Measurements from ENCODE around the gene KLF6. TPM values are rescaled to one million over a fixed set of nuclear protein-coding genes. Genes with fewer than 3 reads are reported as not detected.

Gene KLF6
- total and polyA plus RNA-seq, 2 donors (not counting 3 experiments of a cell fraction or from before 2014, with no cell fraction given), result 183 to 307 TPM

DNA sequence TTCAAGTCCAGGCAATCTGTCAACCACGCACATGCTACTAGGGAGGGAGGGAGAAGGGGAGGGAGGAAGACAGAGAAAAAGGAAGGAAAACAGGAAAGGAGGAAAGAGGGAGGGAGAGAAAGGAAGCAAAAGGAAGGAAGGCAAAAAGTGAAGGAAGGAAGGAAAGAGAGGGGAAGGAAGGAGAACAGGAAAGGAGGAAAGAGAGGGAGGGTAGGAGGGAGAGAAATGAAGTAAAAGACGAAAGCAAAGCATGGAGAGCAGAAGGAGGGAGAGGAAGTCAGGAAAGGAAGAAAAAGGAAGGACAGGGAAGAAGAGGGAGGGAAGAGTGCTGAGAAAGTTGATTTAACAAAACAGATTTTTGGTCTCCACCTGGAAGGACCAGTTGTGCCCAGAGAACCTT is 25.6 kb downstream of the KLF6 start:
- no peak for TF ChIP-seq JUN (IDR thresholded peaks at IDR 0.05; ENCODE audit: borderline replicate concordance, insufficient read depth, insufficient read length, low read depth)
- TF ChIP-seq GATA2 (IDR thresholded peaks at IDR 0.05; ENCODE audit: insufficient read depth, insufficient read length, low read depth, low read length), result no peak
- TF ChIP-seq EZH2 (IDR thresholded peaks at IDR 0.05; ENCODE audit: borderline replicate concordance, low read depth, low read length, severe bottlenecking), result no peak
- no peak for TF ChIP-seq POLR2A (IDR thresholded peaks at IDR 0.05; ENCODE audit: low read depth, low read length)
- no peak for TF ChIP-seq MYC (IDR thresholded peaks at IDR 0.05; ENCODE audit: low read depth, low read length)
- no peak for TF ChIP-seq CTCF (IDR thresholded peaks at IDR 0.05; ENCODE audit: extremely low read depth in 1 of 2, insufficient read depth in 1 of 2, low read depth in 1 of 2, low read length in 2 of 2)
- no peak for TF ChIP-seq MAX (IDR thresholded peaks at IDR 0.05; ENCODE audit: insufficient read depth, insufficient read length)
- TF ChIP-seq POLR2AphosphoS5 (IDR thresholded peaks at IDR 0.05; ENCODE audit: insufficient read depth, low read depth, low read length), result no peak
- TF ChIP-seq FOS (IDR thresholded peaks at IDR 0.05; ENCODE audit: borderline replicate concordance, insufficient read depth, low read length), result no peak
- H3K27me3 ChIP-seq (ENCODE audit: control insufficient read depth in 2 of 2, insufficient read depth in 2 of 2, low read length in 2 of 2), result no peaks in the 10 kb centered on the region
- H3K79me2 ChIP-seq (ENCODE audit: control insufficient read depth, insufficient read depth, low read length), result no peaks in the 10 kb centered on the region
- FAIRE-seq (no peak), DNase-seq (ENCODE audit: low read depth, low spot score) (no peak)
- no peak overlapping the region for H2AFZ ChIP-seq (ENCODE audit: low read depth, low read length)
- no peaks in the 10 kb centered on the region for H3K36me3 ChIP-seq (ENCODE audit: control insufficient read depth in 2 of 2, extremely low read depth in 1 of 2, insufficient read depth in 2 of 2, low read length in 2 of 2)
- no peak overlapping the region for H3K4me3 ChIP-seq (replicated peaks in 1 of 3; ENCODE audit: insufficient read depth in 1 of 3, low read depth in 1 of 3, low read length in 3 of 3)
- ChIA-PET CTCF (no interaction called here), POLR2A (no interaction called here)
- no peaks in the 10 kb centered on the region for H3K9me1 ChIP-seq (replicated peaks; ENCODE audit: control insufficient read depth, extremely low read depth, insufficient read depth, low read length)
- H3K4me2 ChIP-seq (ENCODE audit: insufficient read depth, low read length), result no peak overlapping the region
- H3K4me1 ChIP-seq (ENCODE audit: control insufficient read depth, extremely low read depth, insufficient read depth, low read length), result peaks cover 20% of the 10 kb centered on the region
- no peaks in the 10 kb centered on the region for H4K20me1 ChIP-seq (replicated peaks; ENCODE audit: control insufficient read depth, extremely low read depth, insufficient read depth, low read length)
- intact Hi-C loops (cut with micrococcal nuclease), result no loop called here
- no peak overlapping the region for H3K27ac ChIP-seq (ENCODE audit: insufficient read depth, low read depth, low read length)
- BruUV-seq (replicated peaks), result no TSS peak
- dilution Hi-C loops (cut with MboI; ENCODE audit: extremely low pct_ligation_motif_present, low sequenced_read_pairs), result no loop called here
- no peaks in the 10 kb centered on the region for H3K9me3 ChIP-seq (replicated peaks; ENCODE audit: control insufficient read depth, insufficient read depth, low read length)
- H3K9ac ChIP-seq (replicated peaks; ENCODE audit: extremely low read depth, insufficient read depth, low read length), result no peak overlapping the region

All from endothelial cell of umbilical vein (primary cell).